Neural crest cell (in vitro differentiated cells): Measurements from ENCODE around the gene ZNF771. TPM values are rescaled to one million over a fixed set of nuclear protein-coding genes. Genes with fewer than 3 reads are reported as not detected.

Source experiments
- DNase-seq: peaks from one replicate; pipeline ENCODE4 v3.0.0; 2021; ENCODE audit warnings: low read depth, mixed read lengths, low spot score
- H3K27ac Mint-ChIP-seq: one replicate; pipeline ENCODE4 v1.8.0; 2021; ENCODE audit warnings: mild to moderate bottlenecking, mixed read lengths; ENCODE audit not compliant: unreplicated experiment
- H3K27me3 Mint-ChIP-seq: 2 replicates; pipeline ENCODE4 v1.8.0; 2021; ENCODE audit warnings: low read depth, mild to moderate bottlenecking, mixed read lengths
- H3K36me3 Mint-ChIP-seq: 2 replicates; pipeline ENCODE4 v1.8.0; 2021; ENCODE audit warnings: low read depth, mild to moderate bottlenecking, mixed read lengths
- H3K4me1 Mint-ChIP-seq: 2 replicates; pipeline ENCODE4 v1.8.0; 2021; ENCODE audit warnings: mixed read lengths
- H3K4me3 Mint-ChIP-seq: one replicate; pipeline ENCODE4 v1.8.0; 2021; ENCODE audit warnings: mild to moderate bottlenecking, mixed read lengths
- H3K9me3 Mint-ChIP-seq: 2 replicates; pipeline ENCODE4 v1.8.0; 2021; ENCODE audit warnings: mixed read lengths
- CTCF ChIP-seq: fragments of 200-600 bp; sonication (generic); conservative IDR thresholded peaks from 2 replicates; pipeline ENCODE4 v1.5.0; 2021; ENCODE audit warnings: antibody characterized with exemption, mild to moderate bottlenecking
- long read RNA-seq: library from polyadenylated mRNA; unstranded; transcript quantifications from one replicate; pipeline ENCODE4 v2.0.0, GENCODE V29; 2020
- total RNA-seq: library from RNA; stranded (reverse); gene quantifications from 2 replicates; pipeline ENCODE4 v1.2.1, GENCODE V29; 2021

The ZNF771 gene
- total RNA-seq = 17.5 and 18.9 TPM in 2 replicates
- long read RNA-seq, partial matches to known transcripts = 3 of 5 reads
- long read RNA-seq, other reads (novel, unspliced or antisense) = 0 of 5 reads

GRCh38 chr16:30407102-30407803 is at the start of gene ZNF771:
Gene ZNF771 (plus strand): TSS chr16:30407606. CDS start chr16:30408054, 448 bp downstream.
- TF ChIP-seq CTCF = peak; percentile 26
- no peaks in the 10 kb centered on the region for H3K27me3 Mint-ChIP-seq
- DNase-seq = peak; percentile 79
- no peaks in the 10 kb centered on the region for H3K36me3 Mint-ChIP-seq
- H3K27ac Mint-ChIP-seq = peak within 1 kb of the TSS; percentile 81
- peak within 1 kb of the TSS; percentile 88 for H3K4me3 Mint-ChIP-seq
- H3K4me1 Mint-ChIP-seq = peaks cover 28% of the 10 kb centered on the region
- no peaks in the 10 kb centered on the region for H3K9me3 Mint-ChIP-seq

GRCh38 chr16:30357715-30358576 is 49.5 kb upstream of the ZNF771 start:
- peaks cover 22% of the 10 kb centered on the region for H3K4me1 Mint-ChIP-seq
- no peak overlapping the region for H3K4me3 Mint-ChIP-seq
- no peak for TF ChIP-seq CTCF
- H3K27me3 Mint-ChIP-seq = no peaks in the 10 kb centered on the region
- H3K9me3 Mint-ChIP-seq = no peaks in the 10 kb centered on the region
- H3K36me3 Mint-ChIP-seq = peaks cover 8% of the 10 kb centered on the region
- H3K27ac Mint-ChIP-seq = no peak overlapping the region
- no peak for DNase-seq

GRCh38 chr16:30358577-30358936 is 48.8 kb upstream of the ZNF771 start:
- Mint-ChIP-seq H3K4me3 (no peak overlapping the region), H3K27me3 (no peaks in the 10 kb centered on the region), H3K27ac (no peak overlapping the region), H3K4me1 (peaks cover 22% of the 10 kb centered on the region), H3K9me3 (no peaks in the 10 kb centered on the region), H3K36me3 (peaks cover 10% of the 10 kb centered on the region)
- no peak for TF ChIP-seq CTCF
- DNase-seq = no peak

GRCh38 chr16:30358990-30359870 is 48.2 kb upstream of the ZNF771 start:
- H3K27me3 Mint-ChIP-seq = no peaks in the 10 kb centered on the region
- DNase-seq = no peak
- H3K9me3 Mint-ChIP-seq = no peaks in the 10 kb centered on the region
- peaks cover 18% of the 10 kb centered on the region for H3K4me1 Mint-ChIP-seq
- H3K36me3 Mint-ChIP-seq = peaks cover 10% of the 10 kb centered on the region
- H3K4me3 Mint-ChIP-seq = no peak overlapping the region
- peak overlapping the region; percentile 12 for H3K27ac Mint-ChIP-seq
- no peak for TF ChIP-seq CTCF

- Mint-ChIP-seq H3K4me1 (peaks cover 13% of the 10 kb centered on the region), H3K27me3 (no peaks in the 10 kb centered on the region), H3K27ac (no peak overlapping the region), H3K9me3 (no peaks in the 10 kb centered on the region), H3K36me3 (peaks cover 10% of the 10 kb centered on the region), H3K4me3 (peak overlapping the region; percentile 38)
- no peak for TF ChIP-seq CTCF
- no peak for DNase-seq
Measured at GRCh38 chr16:30359871-30360170, 47.6 kb upstream of the ZNF771 start.
